GM19395 (cell line): ENCODE data around the gene FAM227B.
"Not testable (repeated sequence)": the region's sequence is repeated elsewhere in the genome, so short reads cannot be mapped to it uniquely, and the experiment has no call there.

Experiments
- ATAC-seq: cut with Tn5 transposase; IDR thresholded peaks from one replicate; pipeline ENCODE4 v1.9.1; 2021; ENCODE audit warnings: mild to moderate bottlenecking, moderate library complexity; ENCODE audit not compliant: unreplicated experiment

Gene FAM227B

GRCh38 chr15:49501586-49501985, 119.0 kb downstream of the FAM227B start:
- ATAC-seq: no peak

- no peak for ATAC-seq
Measured at GRCh38 chr15:49495993-49496753, 124.4 kb downstream of the FAM227B start.

GRCh38 chr15:49494842-49495241, 125.8 kb downstream of the FAM227B start:
- ATAC-seq: no peak

GRCh38 chr15:49492830-49493229, 127.8 kb downstream of the FAM227B start:
- no peak for ATAC-seq

- no peak for ATAC-seq
Measured at GRCh38 chr15:49492151-49492550, 128.5 kb downstream of the FAM227B start.

GRCh38 chr15:49490966-49491365, 129.7 kb downstream of the FAM227B start:
- no peak for ATAC-seq

GRCh38 chr15:49485401-49485800, 135.2 kb downstream of the FAM227B start:
- ATAC-seq: not testable (repeated sequence)

GRCh38 chr15:49478982-49479381, 141.6 kb downstream of the FAM227B start:
- ATAC-seq: not testable (repeated sequence)

GRCh38 chr15:49478021-49478420, 142.6 kb downstream of the FAM227B start:
- ATAC-seq: not testable (repeated sequence)

- no peak for ATAC-seq
Measured at GRCh38 chr15:49473031-49473430, 147.6 kb downstream of the FAM227B start.

- ATAC-seq: no peak
Measured at GRCh38 chr15:49472338-49472737, 148.3 kb downstream of the FAM227B start.

- peak; percentile 75 for ATAC-seq
Measured at GRCh38 chr15:49471733-49472132, 148.9 kb downstream of the FAM227B start.

- ATAC-seq: not testable (repeated sequence)
Measured at GRCh38 chr15:49471248-49471647, 149.4 kb downstream of the FAM227B start.

- no peak for ATAC-seq
Measured at GRCh38 chr15:49468481-49468839, 152.2 kb downstream of the FAM227B start.

- ATAC-seq: no peak
Measured at GRCh38 chr15:49467746-49468480, 152.7 kb downstream of the FAM227B start.

GRCh38 chr15:49466119-49466518, 154.5 kb downstream of the FAM227B start:
- ATAC-seq: no peak

- no peak for ATAC-seq
Measured at GRCh38 chr15:49464522-49464921, 156.1 kb downstream of the FAM227B start.

GRCh38 chr15:49462232-49462844, 158.3 kb downstream of the FAM227B start:
- no peak for ATAC-seq

GRCh38 chr15:49460411-49460941, 160.1 kb downstream of the FAM227B start:
- no peak for ATAC-seq

- ATAC-seq: no peak
Measured at GRCh38 chr15:49458145-49458544, 162.5 kb downstream of the FAM227B start.

GRCh38 chr15:49456166-49456565, 164.5 kb downstream of the FAM227B start:
- no peak for ATAC-seq

GRCh38 chr15:49452595-49452994, 168.0 kb downstream of the FAM227B start:
- ATAC-seq: no peak
